AG09309 (cell line): ENCODE results near the gene CCDC90B.

Experiments used
- DNase-seq: peaks from one replicate; pipeline ENCODE4 v3.0.0-alpha.2; 2010; ENCODE audit warnings: low read depth
- H3K4me3 ChIP-seq: 2 replicates; pipeline ENCODE4 v1.5.1; 2011; ENCODE audit warnings: mild to moderate bottlenecking, low read depth, low read length, moderate library complexity; ENCODE audit not compliant: control insufficient read depth
- CTCF ChIP-seq: IDR thresholded peaks from 2 replicates; pipeline ENCODE4 v1.5.1; 2011; ENCODE audit warnings: mild to moderate bottlenecking, low read depth, low read length, inconsistent platforms; ENCODE audit not compliant: insufficient read depth, control insufficient read depth; ENCODE audit errors: missing control alignments

CCDC90B gene

GRCh38 chr11:83285771-83286528, at the start of gene CCDC90B:
Gene CCDC90B, minus strand, starts transcription at chr11:83286367. Its CDS starts 395 bp downstream, at chr11:83285972.
- TF ChIP-seq CTCF, result peak; percentile 33
- H3K4me3 ChIP-seq, result peak within 1 kb of the TSS; percentile 98
- DNase-seq, result peak; percentile 91

GRCh38 chr11:83335446-83336070, 49.4 kb upstream of the CCDC90B start:
- H3K4me3 ChIP-seq, result no peak overlapping the region
- TF ChIP-seq CTCF, result no peak
- no peak for DNase-seq

GRCh38 chr11:83330303-83330702, 44.1 kb upstream of the CCDC90B start:
- no peak overlapping the region for H3K4me3 ChIP-seq
- no peak for TF ChIP-seq CTCF
- no peak for DNase-seq

- no peak overlapping the region for H3K4me3 ChIP-seq
- no peak for TF ChIP-seq CTCF
- no peak for DNase-seq
These were observed 40.2 kb upstream of the CCDC90B start for GRCh38 chr11:83326326-83326725.

- no peak for TF ChIP-seq CTCF
- no peak overlapping the region for H3K4me3 ChIP-seq
- no peak for DNase-seq
These were observed 33.2 kb upstream of the CCDC90B start for GRCh38 chr11:83319346-83319745.

- TF ChIP-seq CTCF, result no peak
- H3K4me3 ChIP-seq, result no peak overlapping the region
- no peak for DNase-seq
These were observed 32.8 kb upstream of the CCDC90B start for GRCh38 chr11:83318931-83319330.
